C4-2B (cell line): ENCODE measurements around the gene WDR73.

Experiments
- CTCF ChIP-seq: fragments of 450-650 bp; conservative IDR thresholded peaks from 2 replicates; pipeline ENCODE4 v1.5.1; 2017; ENCODE audit warnings: mild to moderate bottlenecking
- ZFX ChIP-seq: fragments of 450-650 bp; IDR thresholded peaks from 2 replicates; pipeline ENCODE4 v1.6.1; 2017

DNA sequence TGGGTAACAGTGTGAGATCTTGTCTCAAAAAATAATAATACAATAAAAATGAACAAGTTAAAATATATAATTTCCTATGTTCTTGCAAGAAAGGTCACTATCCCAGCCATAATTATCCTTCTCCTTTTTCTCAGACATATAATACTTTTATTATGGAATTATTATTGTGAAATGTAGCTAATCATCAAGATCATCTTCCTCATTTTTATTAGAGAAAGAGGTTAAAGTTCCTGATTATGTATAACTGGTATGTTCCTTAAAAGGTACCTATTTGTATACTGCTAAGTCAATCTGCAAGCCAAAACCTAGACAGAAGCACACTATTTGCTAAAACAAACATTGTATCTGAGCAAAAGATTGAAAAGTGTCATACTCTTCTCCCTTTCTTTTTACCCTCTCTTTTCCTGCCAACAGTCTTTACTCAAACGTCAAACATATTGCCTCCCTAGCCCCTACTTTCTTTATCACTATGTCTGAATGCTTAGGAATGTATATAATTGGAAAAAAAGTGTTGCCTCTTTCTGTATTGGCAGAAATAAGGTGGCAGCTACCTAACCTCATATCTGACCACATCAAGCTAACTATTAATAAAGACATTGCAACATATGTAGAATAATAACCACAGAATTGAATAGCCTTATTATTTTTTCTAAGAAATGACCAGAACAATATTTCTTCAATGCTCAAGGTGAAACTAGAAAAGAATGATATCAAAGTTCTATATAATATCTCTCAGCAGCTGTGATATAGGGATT, 43.3 kb upstream of the WDR73 start:
- TF ChIP-seq CTCF (no peak), ZFX (no peak)
